Frontal cortex (tissue), 4 donors: ENCODE data around the gene PROCA1. TPM values are rescaled to one million over a fixed set of nuclear protein-coding genes. Genes with fewer than 3 reads are reported as not detected.

Experiments
- DNase-seq, 2 donors: peaks; one replicate each; pipeline ENCODE4 v3.0.0; 2012; ENCODE audit warnings: low spot score in 2 of 2
- FAIRE-seq: peaks from 2 replicates; lab custom pipeline; 2012; peaks lifted over from hg19 to GRCh38; lab: Jason Lieb, UNC
- total RNA-seq: library from RNA; depleted of rRNA; stranded (reverse); fragments of >200 nt; gene quantifications from one replicate; pipeline ENCODE4 v1.2.3, GENCODE V29; 2014
- donor health status: control.
- donor health status: control.
- donor health status: control.

Gene PROCA1
- total RNA-seq, 1 donor from 2014 or later, result 2.9 TPM

DNA sequence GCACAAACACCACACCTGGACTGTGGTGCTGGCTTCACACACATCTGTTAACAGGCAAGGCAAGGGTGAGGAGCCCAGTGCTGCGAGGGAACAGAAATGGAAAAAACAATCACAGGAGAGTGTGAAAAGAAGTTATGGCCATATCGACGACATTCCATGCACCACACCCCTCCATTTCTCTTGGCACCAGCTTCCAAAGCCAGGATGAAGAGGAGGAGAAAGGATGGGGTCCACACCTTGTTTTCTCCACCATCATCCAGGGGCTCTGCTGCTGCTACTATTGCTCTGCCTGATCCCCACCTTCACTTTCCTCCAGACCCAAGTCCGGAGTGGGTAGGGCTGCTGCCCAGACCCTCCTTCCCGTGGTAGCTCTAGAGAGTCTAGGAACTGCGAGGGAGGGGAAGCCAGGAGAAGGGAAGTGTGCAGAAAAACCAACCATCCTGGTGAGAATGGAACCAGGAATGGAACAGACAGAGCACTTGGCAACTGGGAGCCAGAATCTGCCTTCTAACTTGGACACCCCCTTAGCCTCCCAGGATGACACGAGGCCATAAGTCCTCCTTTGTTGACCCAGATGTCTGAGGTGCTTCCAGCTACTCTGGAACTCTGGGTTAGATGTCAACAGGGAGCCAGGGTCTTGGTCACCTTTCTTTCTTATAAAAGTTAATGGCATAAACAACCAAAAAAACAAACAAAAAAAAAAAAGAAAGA lies 1.2 kb upstream of the PROCA1 start:
- FAIRE-seq (no peak), DNase-seq (no peak)

DNA sequence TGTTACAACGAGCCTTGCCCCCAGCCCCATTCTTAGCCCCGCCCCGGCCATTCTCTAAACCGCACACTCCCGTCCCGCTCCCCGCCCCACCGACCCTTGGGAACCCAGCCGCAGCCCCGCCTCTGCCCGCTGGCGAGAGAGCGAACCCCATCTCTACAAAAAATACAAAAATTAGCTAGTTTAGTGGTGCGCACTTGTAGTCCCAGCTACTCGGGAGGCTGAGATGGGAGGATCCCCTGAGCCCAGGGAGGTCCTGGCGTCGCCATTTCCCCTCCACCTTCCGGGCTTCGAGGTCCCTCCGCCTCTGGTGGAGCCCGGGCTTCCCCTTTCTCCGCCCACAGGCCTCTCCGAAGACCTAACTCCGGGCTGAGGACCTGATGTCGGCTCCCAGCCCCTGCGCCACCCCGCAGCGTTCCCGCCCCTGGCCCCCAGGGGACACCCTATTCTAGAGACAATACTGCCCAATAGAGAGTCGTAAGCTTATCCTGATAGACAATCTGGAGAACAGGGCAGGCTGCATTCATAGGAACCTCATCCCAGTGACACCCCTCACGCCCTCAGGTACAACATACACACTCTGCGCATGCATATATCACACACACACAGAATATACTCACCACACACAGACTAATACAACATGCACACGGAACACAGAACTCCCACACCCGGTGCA lies 480 bp upstream of the PROCA1 start:
- DNase-seq (no peak), FAIRE-seq (no peak)

DNA sequence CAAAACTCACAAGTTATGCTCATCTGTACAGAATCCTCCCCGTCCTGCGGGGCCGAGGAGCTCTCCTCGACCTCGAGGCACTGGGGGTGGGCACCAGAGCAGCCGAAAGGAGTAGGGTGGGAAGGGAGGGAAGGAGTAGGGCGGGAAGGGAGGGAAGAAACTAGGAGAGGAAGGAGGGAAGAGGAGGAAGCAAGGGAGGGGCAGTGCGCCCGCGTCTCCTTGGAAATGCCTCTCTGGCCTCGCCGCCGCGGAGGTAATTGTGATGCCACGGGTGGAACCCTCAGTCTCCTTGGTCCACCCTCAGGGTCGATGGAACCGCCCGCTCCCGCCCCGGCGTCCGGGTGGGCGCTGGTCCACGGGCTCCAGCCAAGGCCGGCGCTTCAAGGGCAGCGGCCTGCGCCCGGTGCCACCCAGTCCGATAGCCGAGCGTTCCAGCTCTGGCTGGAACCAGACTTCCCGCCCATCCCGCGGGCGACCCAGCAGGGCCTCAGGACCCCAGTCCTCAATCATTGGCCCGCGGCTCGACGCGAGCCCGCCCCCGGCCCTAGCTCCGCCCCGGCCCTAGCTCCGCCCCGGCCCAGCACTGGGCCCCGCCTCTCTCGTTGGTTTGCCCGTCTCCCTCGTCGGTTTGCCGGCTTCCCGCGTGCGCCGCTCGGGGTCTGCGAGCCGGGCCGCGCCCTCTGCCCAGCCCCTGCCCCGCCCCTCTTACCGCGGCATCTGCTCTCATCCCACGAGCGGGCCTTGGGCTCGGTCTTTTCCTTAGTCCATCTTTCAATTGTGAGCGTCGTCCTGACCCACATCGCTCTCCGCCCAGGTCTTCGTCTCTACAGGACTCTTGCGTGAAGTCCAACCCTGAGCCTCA lies 596 bp downstream of the PROCA1 start:
- DNase-seq, result peak; percentile 91 to 97
- FAIRE-seq, result no peak

DNA sequence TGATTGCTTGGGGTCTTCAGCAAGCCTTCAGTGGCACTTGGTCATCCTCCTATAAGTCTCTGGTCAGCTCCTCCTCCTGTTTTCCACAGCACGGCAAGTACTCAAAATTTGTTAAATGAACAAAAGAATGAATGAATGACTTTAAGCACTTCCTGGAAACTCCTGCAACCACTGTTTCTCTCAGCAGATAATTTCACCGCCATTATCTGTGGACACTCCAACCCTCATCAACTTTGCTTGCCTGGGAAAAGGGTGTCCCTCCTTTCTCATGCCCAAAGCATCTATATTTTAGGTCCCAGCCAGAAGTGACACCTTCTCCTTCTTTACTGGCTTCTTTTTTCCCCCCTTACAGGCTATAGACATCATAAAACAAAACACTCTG lies 4.4 kb downstream of the PROCA1 start:
- FAIRE-seq (no peak), DNase-seq (no peak)

DNA sequence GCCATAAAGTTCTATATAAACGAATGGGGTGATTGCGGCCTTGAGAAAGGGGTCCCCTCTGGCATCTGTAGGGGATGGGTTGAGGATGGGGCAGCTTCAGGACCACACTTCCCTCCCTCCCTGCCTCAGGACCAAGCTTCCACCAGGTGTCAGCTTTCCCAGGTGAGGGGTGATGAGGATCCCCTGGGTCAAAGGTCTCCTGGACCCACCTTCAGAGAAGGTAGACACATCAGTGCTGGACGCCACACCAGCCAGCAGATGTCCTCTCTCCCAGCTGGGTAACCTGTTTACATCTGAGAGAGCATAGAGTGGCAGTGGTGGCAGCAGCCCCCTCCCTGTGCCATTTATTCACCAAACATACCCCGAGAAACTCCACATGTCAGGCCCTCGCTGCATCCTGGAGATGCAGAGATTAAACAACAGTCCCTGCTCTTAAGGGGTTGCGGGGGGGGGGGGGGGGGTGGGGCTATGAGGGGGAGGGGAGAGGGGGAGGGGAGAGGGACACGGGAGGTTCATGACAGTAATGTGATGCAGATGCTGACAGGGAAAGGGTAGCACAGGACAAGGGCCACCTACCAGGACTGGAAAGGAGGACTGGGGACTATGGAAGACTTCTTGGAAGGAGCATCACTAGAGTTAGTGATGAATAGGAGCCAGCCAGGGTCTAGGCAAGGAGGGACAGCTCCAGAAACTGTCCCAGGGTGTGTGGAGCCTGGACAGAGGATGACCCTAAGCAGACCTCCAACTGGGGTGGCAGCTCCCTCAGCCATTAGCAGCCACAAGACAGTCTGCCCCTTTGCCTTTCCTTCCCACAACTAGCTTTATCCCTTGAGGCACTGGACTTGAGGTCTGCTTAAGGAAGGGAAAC lies 5.0 kb downstream of the PROCA1 start:
- DNase-seq, result no peak
- FAIRE-seq, result no peak

DNA sequence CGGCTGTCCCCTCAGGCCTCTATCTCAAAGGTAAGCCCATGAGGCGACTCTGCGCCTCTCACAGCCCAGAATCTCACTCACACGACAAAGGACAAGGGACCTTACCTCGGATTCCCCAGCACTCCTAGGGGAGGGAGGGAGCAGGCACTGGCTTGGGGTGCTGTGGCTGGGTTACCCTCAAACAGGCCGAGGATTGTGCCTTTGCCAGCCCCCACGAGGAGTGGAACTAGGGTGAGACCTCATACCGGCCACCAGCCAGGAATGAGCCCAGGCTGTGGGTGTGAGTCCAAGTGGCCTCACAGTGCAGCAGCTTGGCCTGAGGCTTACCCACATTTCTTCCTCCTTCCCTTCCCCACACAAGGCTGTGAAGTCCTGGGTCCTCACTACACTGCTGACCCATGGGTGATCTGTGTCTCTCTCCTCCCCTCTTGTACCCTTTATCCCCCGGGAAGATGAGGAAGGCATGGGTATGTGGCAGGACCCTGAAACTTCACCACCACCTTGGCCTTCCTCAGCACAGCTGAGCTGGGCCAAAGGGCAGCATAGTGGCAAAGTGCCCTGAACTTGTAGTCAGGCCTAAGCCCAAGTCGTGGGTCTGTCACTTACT lies 5.9 kb downstream of the PROCA1 start:
- FAIRE-seq (no peak), DNase-seq (no peak)

DNA sequence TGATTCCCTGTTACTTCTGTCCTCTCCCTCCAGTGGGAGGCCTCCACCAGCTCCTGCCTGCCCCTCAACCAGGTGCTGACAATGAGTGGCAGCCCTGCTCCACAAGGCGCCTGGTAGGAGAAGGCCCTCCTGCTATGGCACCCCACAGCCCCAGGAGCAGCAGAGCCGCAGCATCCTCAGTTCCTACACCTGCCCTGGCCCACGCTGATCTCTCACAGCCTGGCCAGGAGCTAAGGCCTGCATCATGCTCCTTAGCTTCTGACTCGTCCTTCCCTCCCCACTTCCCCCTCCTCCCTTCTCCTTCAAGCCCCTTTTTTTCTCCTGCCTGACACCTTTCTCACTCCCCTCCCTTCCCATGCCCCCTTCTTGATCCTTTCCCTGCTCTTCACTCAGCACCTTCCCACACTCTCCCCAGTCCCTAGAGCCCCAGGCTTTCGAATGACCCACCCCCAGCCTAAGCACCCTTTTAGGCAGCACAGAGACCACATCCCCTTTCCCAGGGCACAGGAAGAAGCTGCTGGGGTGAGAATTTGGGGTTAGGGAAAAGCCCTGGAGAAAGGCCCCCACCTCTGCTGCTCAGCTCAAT lies 6.5 kb downstream of the PROCA1 start:
- no peak for DNase-seq
- no peak for FAIRE-seq

DNA sequence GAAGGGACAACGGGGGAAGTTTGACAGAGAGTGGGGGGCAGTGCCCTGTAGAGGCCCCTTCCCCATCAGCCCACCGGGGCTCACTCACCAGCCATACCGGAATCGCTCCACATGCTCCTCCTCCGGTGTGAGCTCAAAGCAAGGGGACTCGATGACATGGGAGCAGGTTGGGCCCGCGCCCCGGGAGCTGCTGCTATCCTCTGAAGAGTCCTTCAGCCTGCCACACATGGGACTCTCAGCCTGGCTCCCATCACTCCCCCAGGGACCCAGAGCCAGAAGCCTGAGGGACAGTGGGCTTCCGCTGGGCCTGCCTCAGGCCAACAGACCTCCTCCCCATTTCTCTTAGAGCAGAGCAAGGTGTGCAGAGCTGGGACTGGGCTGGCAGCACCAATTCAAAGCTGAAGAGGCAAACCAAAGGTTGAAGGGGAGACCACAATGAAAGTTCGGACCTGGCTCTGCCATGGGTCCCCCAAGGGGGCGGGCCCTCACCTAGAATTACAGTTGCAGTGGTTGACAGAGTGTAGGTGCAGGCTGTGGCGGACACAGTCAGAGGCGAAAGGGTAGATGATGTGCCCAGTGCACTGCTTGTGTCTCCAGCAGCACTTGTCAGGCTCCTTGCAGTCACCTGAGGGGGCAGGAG lies 7.3 kb downstream of the PROCA1 start:
- FAIRE-seq, result no peak
- no peak for DNase-seq

DNA sequence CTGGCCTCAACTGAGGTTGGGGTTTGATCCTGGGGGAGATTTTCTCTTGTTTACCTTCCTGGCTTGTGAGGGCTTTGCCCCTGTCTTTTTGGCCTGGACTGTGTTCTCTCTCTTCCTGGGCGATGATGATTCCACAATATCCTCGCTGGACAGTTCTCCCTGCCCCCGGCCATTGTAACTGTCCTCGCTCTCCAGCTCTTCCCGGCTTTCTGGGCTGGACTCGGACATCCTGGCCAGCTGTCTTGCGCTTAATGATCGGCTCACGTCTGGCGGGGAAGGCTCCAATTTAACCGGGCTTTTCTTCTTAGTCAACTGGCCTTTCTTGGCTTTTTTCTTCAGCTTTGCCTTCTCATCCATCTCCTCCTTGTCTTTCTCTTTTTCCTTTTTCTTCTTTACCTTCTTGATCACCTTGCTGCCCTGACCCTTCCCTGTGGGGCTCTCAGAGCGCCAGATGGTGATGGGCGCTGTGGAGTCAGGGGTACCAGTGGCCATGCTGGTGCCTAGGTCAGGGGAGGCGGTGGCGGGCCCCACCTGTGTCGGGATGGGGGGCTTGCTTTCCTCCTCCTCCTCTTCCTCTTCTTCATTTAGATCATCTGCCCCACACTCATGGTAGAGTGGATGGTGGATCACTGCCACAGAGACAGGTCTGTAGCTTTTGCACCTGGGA lies 8.0 kb downstream of the PROCA1 start:
- no peak for DNase-seq
- FAIRE-seq, result no peak

DNA sequence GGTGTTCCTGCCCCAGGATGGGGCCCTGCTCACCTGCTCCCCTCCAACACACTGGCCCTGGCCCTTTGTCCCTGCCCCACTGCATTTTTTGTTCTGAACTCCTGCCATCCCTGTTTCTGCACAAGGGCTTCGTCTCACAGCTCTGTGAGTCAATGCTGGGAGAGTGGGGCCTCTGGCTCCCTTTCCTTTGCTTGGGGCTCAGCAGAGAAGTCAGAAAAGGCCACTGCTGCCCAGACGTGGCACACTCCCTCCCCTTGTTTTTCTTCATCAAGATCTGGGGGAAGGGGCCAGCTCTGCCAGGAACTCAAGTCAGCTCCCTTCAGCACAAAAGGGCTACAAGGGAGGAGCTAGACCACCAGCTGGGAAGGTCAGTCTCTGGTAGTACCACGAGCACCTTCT lies 8.9 kb downstream of the PROCA1 start:
- FAIRE-seq (no peak), DNase-seq (peak in 1 of 2 donors; percentile 14)

DNA sequence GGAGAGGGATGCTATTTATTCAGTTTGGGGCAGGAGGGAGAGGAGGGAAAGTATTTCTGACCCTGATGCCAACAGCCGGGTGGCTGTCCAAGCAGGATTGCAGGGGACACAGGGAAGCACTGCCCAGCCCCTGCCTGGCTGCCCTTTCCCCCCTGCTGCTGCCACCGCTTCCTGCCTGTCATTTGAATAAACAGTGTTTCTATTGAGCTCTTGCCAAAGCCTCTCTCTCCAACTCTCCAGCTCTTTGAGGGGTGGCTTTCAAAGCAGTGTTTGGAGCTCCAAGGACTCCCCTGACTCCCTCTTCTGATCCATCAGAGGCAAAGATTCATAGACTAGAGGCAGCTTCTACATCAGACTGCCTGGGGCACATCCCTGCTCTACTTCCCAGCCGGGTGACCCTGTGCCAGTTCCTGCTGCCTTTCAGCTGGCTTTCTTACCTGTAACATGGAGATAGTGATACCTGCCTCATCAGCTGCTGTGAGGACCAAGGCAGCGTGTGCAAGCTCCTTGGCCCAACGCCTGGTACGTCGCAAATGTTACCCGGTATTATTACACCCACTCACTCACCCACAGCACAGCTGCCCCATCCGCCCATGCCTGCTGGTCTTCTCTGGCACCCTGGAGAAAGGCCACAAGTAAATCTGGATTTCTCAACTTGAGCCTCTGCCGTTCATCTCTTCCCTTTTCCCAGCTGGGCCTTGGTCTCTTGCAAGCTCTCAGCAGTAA lies 9.5 kb downstream of the PROCA1 start:
- FAIRE-seq (no peak), DNase-seq (peak; percentile 55 to 65)

DNA sequence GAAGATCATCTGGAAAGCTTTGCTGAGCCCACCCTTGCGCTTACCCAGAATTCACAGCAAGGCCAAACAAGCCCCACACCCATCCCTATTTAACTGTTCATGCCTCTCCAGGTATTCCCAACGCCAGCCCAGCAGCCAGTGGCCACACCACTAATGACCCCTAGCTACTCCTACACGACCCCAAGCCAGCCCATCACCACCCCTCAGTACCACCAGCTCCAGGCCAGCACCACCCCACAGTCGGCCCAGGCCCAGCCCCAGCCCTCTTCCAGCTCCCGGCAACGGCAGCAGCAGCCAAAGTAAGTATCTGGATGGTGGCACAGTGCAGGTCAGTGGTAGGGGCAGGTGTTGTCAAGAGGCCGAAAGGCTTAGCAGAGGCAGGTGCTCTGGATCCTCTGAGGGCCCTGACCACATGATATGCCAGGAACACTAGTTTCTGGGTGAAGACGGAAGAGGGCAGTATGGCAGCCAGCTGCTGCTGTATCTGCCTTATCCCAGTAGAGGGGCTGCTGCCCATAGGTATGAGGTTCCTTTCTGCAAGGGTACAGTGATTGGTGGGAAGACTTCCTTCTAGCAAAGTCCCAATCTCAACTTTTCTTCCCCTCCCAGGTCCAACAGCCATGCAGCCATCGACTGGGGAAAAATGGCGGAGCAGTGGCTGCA lies 10.7 kb downstream of the PROCA1 start:
- no peak for FAIRE-seq
- DNase-seq, result no peak

DNA sequence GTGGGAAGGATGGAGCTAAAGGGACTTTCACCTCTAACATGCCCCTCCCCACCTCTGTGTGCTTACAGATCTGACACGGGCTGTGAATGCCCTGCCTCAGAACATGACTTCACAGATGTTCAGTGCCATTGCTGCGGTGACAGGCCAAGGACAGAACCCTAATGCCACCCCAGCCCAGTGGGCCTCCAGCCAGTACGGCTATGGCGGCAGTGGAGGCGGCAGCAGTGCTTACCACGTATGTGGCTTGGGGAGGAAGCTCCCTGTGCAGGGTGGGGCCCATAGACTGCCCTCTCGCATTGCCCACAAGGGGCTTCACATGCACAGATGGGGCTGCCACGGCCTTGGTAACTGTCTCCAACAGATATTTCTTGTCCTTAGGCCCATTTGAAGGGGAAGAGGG lies 11.4 kb downstream of the PROCA1 start:
- DNase-seq (no peak), FAIRE-seq (no peak)

DNA sequence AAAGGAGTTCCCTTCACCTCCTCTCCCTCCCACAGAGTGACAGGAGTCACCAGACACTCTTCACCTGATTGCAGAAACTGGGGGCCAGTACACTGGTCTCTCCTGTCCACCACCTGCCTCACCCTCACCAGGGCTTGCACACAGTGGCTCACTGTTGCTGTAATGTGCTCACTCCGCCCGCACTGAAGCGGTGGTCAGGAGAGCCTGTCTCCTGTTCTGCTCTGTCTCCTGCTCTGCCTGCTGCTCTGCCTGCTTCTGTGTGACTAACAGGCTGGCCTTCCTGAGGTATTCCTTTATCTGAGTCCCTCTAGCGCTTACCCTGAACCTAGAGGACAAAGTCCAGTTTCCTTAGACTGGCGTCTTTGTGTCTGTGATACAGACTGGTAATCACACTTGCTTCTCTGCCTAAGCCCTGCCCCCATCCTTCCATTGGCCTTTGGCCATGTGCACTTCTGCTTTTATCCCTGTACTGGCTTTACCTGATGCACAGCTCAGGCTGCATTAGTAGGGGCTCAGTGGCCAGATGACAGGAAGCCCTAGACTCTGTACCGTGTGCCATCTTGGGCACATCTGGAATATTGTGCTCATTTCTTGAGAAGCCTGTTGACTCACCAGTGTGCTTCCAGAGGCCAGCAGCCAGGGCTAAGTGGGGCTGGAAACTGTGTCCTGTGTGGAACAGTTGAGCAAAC lies 13.3 kb downstream of the PROCA1 start:
- FAIRE-seq (no peak), DNase-seq (no peak)

DNA sequence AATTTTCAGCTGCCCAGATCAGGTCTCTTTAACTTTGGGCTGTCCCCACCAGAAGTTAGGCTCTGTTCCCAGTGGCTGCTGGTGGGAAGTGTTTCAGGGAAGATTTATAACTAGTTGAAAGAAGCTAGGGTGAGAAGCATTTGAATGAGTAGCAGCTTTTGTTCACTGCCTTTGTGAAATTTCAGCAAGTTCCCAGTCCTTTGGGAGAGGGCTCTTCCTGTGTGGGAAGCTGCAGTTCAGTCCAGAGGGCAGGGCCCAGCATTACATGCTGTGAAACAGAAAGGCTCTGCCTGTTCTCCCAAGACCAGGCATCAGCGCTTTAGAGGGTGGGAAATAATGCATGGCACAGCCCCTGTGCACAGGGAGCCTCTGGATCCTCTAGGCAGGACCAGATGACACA lies 17.8 kb downstream of the PROCA1 start:
- DNase-seq (no peak), FAIRE-seq (no peak)

DNA sequence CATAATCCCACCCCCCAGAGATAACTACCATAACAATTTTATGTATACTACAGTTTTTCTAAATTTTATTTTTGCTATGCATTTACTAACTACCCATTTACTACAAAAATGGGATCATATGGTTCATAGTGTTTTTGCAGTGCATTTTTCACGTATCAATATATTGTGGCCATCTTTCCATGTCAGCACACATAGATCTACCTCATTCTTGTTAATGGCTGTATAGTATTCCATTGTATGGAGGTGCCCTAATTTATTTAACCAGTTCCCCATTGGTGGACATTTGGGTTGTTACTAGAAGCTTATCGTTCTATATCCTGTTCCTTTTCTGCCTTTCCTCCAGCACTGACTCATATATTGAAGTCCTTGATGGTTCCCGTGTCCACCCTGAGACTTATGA lies 22.7 kb downstream of the PROCA1 start:
- FAIRE-seq (no peak), DNase-seq (no peak)
